T-helper 9 cell (primary cell): Measurements from ENCODE around the gene TOPORS.
"Not testable (repeated sequence)": the region's sequence is repeated elsewhere in the genome, so short reads cannot be mapped to it uniquely, and the experiment has no call there.

Experiments
- DNase-seq: peaks from one replicate; pipeline ENCODE4 v3.0.0-alpha.2; 2020
- total RNA-seq, 2 donors: gene quantifications; one replicate each; lab custom pipeline; 2026; lab: John Stamatoyannopoulos, UW

Gene TOPORS
- total RNA-seq = 77.9 to 136 reads per million in 2 donors

GRCh38 chr9:32552172-32552872 lies at the start of gene TOPORS, which contains the start of gene SMIM27:
Gene TOPORS, minus strand, starts transcription at chr9:32552586. Its CDS starts 150 bp downstream, at chr9:32552436.
Gene SMIM27, plus strand, starts transcription at chr9:32552327. Its CDS starts 108 bp downstream, at chr9:32552435.
- peak; percentile 86 for DNase-seq

GRCh38 chr9:32599021-32599420 lies 46.6 kb upstream of the TOPORS start:
- DNase-seq = not testable (repeated sequence)

GRCh38 chr9:32596936-32597335 lies 44.5 kb upstream of the TOPORS start:
- no peak for DNase-seq

- DNase-seq = no peak
Measured at GRCh38 chr9:32596096-32596865, 43.9 kb upstream of the TOPORS start.

GRCh38 chr9:32590898-32591297 lies 38.5 kb upstream of the TOPORS start:
- no peak for DNase-seq

DNA sequence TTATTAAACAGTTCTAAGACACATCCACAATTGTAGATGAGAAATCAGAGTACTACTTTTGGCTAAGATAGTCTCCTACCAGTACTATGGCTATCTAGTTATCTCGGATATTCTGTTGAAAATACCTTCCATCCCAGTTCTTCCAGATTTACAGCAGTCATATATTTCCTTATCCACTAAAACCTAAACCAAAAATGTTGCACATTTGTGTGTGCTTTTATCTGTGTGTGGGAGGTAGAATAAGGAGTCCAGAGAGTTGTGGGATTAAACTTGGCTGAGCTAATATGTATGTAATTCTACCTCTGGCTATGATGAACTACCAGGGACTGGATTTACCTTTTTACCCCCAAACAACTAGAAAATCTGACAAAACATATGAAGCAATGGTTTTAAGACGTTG lies 38.1 kb upstream of the TOPORS start:
- DNase-seq = no peak

DNA sequence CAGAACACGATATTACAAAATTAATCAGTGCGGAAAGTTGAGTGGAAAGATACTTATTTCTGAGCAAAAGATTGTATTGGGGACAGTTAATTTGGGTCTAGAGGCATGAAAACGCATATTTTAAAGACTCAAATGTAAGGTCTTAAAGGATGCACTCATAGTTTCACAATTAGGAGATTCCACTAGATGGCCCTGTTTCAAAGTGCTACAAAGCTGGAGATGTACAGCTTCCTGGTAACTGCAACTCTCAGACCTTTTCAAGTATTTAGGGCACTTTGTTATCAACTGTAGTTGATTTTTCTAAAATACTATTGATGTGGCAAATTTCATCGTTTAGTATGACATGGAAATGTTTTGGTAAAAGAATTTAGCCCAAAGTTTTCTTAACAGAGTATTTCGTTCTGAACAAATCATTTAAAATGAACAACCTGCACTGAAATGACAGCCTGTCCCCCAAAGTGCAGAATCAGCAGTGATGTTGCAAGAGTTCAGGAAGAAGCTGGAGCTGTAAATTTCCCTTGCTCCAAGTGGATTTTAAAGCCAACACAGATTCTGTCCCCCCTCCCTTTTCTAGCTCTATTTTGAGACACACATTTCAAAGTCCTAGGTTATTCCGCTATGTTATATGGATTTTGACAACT lies 36.8 kb upstream of the TOPORS start:
- DNase-seq = no peak

- DNase-seq = no peak
Measured at GRCh38 chr9:32587901-32588300, 35.5 kb upstream of the TOPORS start.

DNA sequence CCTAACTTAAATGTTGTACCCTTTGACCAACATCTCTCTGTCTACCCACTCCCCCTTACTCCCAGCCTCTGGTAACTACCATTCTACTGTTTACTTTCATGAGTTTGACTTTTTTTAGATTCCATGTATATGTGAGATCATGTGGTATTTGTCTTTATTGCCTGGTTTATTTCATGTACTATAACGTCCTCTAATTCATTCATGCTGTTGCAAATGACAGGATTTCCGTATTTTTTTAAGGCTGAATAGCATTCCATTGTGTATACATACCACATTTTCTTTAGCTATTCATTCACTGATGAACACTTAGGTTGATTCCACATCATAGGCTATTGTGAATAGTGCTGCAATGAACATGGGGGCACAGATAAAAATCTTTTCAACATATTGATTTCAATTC lies 32.4 kb upstream of the TOPORS start:
- no peak for DNase-seq

DNA sequence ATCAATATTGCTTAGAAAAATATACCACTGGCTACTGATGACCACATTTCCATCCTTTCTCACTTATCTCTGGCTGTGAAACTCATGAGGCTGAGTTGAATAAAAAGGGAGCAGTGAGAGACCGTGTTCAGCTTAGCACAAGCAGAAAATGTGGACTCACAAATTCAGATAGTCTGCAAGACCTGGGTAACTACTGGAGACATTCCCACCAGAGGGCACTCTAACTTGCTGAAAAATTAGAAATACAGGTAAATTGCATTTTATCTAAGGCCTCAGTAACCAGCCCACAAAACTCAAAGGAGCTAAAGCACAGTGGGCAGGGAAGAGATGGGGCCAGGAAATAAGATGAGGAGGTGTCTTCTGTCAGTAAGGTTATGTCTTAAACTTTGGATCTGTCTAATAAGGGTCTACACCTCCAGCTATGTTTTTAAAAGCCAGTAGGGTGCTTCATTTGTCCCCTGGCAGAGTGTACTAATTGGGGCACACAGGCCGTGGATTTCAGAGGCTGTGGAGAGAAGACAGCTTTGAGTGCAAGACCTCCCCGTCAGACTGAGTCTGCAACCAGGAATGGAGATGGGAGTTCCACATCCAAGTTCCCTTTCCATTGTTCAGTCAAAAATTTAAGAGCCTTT lies 29.2 kb upstream of the TOPORS start:
- no peak for DNase-seq

GRCh38 chr9:32580631-32581300 lies 28.4 kb upstream of the TOPORS start:
- DNase-seq = no peak

DNA sequence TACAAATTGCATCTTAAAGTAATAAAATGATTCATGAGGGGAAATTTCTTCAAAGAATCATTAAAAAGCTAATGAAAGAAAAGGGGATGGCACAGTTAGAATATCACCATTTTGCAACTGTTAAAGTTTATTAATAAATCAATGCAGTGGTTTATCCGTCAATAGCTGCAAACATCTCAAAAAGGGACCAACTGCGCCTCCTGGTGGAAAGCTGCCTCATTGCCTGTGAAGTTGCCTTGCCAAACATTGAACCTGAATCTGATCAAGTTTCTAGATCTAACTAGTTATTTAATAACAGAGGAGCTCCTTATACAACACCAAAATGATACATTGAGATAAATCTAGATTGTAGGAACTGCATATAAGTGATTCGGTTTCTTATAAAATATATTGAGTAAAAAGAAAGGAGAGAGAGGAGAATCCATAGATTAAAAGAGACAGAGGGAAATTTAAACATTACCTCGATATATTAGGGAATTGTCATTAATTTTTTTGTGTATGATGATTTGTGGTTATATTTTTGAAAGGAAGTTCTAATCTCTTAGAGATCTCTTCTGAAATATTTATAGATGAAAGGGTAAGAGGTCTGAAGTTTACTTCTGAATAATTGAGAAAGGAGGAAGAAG lies 27.4 kb upstream of the TOPORS start:
- peak; percentile 84 for DNase-seq

DNA sequence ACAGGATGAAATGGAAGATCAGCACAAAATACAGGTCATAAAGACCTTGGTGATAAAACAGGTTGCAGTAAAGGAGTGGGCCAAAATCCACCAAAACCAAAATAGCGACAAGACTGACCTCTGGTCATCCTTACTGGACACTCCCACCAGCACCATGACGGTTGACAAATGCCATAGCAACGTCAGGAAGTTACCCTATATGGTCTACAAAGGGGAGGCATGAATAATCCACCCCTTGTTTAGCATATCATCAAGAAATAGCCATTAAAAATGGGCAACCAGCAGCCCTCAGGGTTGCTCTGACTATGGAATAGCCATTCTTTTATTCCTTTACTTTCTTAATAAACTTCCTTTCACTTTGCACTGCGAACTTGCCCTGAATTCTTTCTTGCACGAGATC lies 26.6 kb upstream of the TOPORS start:
- DNase-seq = no peak

- no peak for DNase-seq
Measured at GRCh38 chr9:32577316-32577715, 24.9 kb upstream of the TOPORS start.

DNA sequence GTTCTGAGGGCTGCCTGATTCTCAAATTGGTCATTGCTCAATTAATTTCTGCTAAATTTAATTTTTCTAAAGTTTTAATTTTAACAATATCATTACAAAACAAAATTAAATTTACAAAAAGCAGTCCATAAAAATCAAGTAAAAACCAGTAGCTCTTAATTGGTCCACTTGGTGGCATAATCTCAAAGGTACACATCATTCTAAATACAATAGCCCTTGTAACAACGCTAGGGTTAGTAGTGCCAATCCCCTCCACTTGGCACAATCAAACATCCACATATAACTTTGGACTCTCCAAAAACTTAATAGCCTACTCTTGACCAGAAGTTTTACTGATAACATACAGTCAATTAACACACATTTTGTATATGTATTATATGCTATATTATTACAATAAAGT lies 22.5 kb upstream of the TOPORS start:
- DNase-seq = no peak

- DNase-seq = no peak
Measured at GRCh38 chr9:32573821-32574220, 21.4 kb upstream of the TOPORS start.

DNA sequence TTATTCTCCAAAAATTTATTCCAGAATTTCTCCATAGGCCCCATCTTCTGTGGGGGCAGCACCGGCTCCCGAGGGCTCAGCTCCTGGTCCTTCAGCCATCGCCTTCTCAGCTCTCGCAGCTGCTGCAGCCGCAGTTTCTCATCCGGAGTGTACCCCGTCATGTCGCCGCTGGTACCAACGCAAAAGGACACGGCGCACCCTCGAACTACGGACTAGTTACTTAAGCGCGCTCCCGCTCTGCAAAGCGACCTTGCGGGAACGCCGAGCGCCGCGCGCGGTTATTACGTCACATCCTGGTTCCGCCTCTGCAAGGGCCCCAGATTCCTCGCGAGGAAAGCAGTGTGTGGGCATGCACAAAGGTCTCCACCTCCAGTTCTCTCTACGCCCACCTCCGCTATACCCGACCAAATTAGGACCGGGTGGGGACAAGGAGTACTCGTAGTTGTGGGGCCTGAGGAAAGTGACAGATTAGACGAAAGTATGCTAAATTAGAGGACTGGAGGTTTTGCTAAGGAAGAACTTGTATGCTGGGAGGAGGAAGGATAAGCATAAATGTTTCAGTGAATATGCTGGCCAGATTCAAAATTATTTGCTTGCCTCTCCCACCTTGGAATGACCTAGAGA lies 20.6 kb upstream of the TOPORS start, which contains the start of gene NDUFB6:
Gene NDUFB6 (minus strand): TSS at position 260 of the 624 bp plus-strand sequence. CDS start 99 bp downstream, at position 161.
- DNase-seq = peak; percentile 96

DNA sequence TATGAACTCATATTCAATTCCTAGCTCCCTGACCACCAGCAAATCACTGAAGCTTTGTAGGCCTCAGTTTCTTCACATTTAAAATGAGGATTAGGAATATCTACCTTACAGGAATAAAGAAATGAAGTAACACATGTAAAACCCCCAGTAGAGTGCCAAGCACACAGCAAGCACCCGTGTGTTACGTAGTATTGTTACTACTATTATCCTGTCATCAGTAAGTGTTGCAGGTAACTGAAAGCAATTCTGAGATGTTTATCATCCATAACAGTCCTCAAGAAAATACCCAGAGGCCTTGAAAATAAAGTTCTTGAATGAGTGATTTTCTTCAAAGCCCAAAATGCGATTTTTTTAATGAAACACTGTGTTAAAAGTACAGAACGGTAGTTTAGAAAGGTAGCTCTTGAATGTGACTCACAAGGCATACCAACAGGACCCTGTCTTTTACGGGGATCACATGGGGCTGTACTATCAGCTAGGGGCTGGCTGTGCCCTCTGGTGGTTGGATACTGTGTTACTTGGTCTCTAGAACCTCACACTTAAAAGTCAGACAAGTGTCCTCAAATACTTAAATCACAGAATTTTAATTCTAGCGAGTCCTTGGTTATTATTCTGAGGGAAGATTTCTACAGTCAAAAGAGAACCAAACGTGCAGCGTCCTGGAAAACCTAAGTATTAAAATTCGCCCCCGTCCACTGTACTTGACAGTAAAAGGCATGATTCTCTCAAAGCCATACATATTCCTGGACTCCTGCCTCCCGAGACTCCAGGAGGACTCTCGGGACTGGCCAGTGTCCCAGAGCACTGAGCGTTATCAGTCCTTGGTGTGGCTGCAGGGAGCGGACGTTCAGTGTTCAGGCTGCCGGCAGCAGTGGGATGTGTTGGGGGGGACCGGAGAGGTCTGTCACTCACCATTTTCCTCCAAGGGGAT lies 19.8 kb upstream of the TOPORS start:
- peak; percentile 56 for DNase-seq

- no peak for DNase-seq
Measured at GRCh38 chr9:32570262-32570661, 17.9 kb upstream of the TOPORS start.

DNA sequence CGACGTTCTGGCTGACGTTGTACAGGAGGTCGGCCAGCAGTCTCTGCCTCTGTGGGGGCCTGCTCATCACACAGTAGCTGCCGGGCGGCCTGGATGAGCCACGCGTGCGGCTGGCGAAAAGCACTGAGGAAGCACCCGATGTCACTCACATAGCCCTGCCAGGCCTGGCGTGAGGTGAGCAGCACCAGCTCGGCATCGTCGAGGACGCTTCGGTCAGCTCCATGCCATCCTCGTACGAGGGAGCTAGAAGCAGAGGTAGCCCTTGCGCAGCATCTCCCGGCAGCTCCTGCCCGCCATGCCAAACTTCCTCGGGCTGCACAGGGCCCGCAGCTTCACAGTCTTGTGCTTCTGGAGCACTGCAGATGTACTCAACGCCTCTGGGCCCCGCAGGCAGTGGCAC lies 14.4 kb upstream of the TOPORS start:
- DNase-seq = no peak
